LNCaP clone FGC (cell line): ENCODE results near the gene UGT1A9.
"Not testable (repeated sequence)": the region's sequence is repeated elsewhere in the genome, so short reads cannot be mapped to it uniquely, and the experiment has no call there.

Source experiments
- DNase-seq: peaks from one replicate; pipeline ENCODE4 v3.0.0-alpha.2; 2011; ENCODE audit warnings: low read depth
- H3K4me3 ChIP-seq: 2 replicates; pipeline ENCODE4 v1.5.1; 2011; ENCODE audit warnings: mild to moderate bottlenecking, low read depth, low read length, control low read depth
- CTCF ChIP-seq: IDR thresholded peaks from 2 replicates; pipeline ENCODE4 v1.5.1; 2012; ENCODE audit warnings: mild to moderate bottlenecking; ENCODE audit not compliant: control insufficient read depth, insufficient read depth; ENCODE audit errors: extremely low read depth

UGT1A9 gene

DNA sequence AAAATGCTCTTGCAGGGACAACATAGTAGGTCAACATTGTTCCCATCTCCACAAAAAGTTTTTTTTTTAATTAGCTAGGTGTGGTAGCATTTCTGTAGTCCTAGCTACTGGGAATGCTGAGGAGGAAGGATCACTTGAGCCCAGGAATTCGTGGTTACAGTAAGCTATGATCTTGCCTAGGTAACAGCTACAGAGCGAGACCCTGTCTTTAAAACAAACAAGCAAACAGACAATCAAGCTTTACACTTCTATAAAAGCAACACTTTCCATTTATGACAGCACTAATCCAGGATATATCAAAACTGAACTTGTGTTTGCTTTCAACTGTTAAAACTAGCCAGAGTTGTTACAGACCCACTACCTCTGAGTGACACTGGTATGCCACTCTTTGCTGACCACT lies 69.2 kb downstream of the UGT1A9 start:
- no peak for DNase-seq

GRCh38 chr2:233743464-233744259 lies 72.0 kb downstream of the UGT1A9 start:
- DNase-seq: no peak
- no peak for TF ChIP-seq CTCF
- no peak overlapping the region for H3K4me3 ChIP-seq

More for the DNA sequence above, 69.2 kb downstream of the UGT1A9 start:
- no peak for TF ChIP-seq CTCF
- no peak overlapping the region for H3K4me3 ChIP-seq

- H3K4me3 ChIP-seq: no peak overlapping the region
These were observed 73.5 kb downstream of the UGT1A9 start for GRCh38 chr2:233745073-233745755.

DNA sequence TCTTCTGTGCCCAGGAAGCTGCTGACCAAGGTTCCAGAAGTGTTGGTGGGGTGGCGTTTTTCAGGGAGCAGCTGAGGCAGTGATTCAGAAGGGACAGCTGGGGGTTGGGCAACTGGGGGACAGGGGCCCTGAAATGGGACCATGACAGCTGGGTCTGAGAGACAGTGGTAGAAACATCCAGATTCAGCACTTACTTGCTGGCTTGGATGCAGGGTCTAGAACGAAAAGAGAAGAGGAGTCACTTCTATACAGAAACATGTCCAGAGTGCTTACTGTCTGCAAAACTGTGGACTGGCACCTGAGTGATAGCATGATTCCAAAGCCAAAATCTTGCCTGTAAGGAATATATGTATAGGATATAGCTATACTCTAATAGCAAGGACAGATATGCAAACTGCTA lies 74.1 kb downstream of the UGT1A9 start:
- not testable (repeated sequence) for H3K4me3 ChIP-seq, DNase-seq

More at GRCh38 chr2:233745073-233745755, 73.5 kb downstream of the UGT1A9 start:
- TF ChIP-seq CTCF: no peak
- no peak for DNase-seq

DNA sequence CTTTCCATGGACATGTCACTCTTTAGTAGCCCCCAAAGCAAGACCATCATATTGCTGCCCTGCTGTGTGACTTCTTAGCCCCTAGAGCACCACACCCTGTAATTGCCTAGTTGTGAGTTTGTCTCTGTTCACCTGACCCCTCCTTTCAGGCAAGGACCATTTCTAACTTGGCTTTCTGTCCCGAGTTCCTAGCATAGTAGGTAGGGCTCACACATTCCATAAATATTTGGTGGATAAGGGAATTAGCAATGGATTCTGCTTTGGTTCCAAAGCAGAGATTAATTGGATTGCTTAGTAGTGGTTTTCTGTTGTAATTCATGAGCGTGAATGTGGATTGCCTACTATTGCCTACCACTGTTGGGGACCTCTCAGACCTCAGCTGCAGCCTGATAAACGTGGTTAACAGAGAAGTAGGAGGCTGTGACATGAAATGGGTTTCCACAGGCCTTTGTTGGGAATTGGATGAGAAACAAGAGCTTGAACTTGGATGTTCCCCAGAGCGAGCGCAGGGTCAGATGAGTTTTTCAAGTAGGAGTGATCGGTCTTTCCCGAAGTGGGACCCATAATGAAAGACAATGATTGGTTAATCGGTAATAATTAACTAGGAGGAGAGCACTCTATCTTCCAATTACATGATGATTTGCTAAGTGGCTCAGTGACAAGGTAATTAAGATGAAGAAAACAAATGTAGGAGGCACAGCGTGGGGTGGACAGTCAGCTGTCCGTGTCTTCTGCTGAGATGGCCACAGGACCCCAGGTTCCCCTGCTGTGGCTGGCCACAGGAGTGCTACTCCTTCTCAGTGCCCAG lies 75.0 kb downstream of the UGT1A9 start:
- DNase-seq: no peak
- TF ChIP-seq CTCF: no peak
- no peak overlapping the region for H3K4me3 ChIP-seq

DNA sequence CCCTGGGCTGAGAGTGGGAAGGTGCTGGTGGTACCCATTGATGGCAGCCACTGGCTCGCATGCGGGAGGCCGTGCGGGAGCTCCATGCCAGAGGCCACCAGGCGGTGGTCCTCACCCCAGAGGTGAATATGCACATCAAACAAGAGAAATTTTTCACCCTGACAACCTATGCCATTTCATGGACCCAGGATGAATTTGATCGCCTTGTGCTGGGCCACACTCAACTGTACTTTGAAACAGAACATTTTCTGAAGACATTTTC lies 75.5 kb downstream of the UGT1A9 start:
- DNase-seq: no peak
- H3K4me3 ChIP-seq: no peak overlapping the region
- no peak for TF ChIP-seq CTCF

DNA sequence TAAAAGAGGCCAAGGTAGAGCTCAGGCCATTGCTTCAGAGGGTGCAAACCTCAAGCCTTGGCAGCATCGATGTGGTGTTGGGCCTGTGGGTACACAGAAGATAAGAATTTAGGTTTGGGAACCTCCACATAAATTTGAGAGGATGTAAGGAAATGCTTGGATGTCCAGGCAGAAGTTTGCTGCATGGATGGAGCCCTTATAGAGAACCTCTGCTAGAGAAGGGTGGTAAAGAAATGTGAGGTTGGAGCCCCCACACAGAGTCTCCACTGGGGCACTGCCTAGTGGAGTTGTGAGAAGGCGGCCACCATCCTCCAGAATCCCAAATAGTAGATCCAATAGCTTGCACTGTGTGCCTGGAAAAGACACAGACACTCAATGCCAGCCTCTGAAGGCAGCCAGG lies 79.0 kb downstream of the UGT1A9 start:
- DNase-seq, H3K4me3 ChIP-seq: not testable (repeated sequence)

GRCh38 chr2:233751212-233752009 lies 79.7 kb downstream of the UGT1A9 start:
- H3K4me3 ChIP-seq, DNase-seq: not testable (repeated sequence)
